GM18517 (cell line): ENCODE data around the gene TCHP.

Experiments used
- ATAC-seq: cut with Tn5 transposase; IDR thresholded peaks from one replicate; pipeline ENCODE4 v1.9.1; 2021; ENCODE audit warnings: mild to moderate bottlenecking, moderate library complexity; ENCODE audit not compliant: unreplicated experiment

Gene TCHP

GRCh38 chr12:109961201-109961600, 61.1 kb downstream of the TCHP start:
- ATAC-seq = no peak

- no peak for ATAC-seq
These were observed 61.5 kb downstream of the TCHP start for GRCh38 chr12:109961612-109962011.

DNA sequence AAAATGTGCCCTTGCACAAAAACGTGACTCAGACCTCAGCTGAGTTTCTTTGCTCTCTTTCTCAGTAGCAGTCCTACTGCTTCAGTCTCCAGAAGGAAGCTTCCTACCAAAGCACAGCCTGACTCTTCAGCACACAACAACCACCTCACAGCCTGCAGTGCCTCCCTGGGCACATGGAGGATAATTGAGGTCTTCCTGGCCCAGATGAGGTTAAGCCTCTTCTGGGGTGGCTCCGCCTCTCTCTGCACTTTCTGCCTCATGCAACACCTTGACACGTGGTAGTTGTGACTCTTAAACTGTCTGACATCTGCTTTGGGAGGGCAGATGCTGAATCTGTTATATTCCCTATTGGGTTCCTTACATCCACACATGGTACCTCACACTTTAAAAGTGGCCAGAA, 62.3 kb downstream of the TCHP start:
- no peak for ATAC-seq

GRCh38 chr12:109963330-109963729, 63.3 kb downstream of the TCHP start:
- no peak for ATAC-seq

DNA sequence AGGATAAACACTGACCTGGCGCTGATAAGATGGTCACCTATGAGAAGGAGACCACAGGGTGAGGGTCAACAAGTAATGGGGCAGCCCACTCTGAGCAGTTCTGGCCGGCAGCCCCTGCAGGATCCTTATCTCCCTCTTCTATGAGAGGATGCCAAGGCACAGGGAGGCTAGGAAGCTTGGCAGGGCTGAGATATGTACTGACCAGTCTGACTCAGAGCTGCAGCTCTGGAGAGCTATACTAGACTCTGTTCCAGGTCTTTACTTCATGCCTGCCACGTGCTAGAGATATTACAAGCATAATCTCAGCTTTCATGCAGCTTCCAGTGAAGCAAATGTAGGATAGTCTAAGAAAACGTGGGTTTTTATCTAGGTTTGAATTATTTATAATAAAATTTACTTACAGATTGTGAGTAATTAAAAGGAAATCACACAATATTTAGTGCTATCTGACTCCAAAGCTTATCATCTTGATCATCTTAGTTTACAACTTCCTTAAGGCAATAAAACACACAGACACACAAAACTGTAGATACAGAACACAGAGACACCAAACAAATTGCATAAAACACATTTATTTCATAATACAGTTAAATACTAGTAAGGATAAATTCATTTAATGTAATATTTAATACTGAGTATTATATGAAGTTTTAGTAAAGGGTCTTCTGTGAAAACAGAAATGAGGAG, 63.8 kb downstream of the TCHP start:
- ATAC-seq = no peak

- no peak for ATAC-seq
These were observed 66.5 kb downstream of the TCHP start for GRCh38 chr12:109966546-109966945.

DNA sequence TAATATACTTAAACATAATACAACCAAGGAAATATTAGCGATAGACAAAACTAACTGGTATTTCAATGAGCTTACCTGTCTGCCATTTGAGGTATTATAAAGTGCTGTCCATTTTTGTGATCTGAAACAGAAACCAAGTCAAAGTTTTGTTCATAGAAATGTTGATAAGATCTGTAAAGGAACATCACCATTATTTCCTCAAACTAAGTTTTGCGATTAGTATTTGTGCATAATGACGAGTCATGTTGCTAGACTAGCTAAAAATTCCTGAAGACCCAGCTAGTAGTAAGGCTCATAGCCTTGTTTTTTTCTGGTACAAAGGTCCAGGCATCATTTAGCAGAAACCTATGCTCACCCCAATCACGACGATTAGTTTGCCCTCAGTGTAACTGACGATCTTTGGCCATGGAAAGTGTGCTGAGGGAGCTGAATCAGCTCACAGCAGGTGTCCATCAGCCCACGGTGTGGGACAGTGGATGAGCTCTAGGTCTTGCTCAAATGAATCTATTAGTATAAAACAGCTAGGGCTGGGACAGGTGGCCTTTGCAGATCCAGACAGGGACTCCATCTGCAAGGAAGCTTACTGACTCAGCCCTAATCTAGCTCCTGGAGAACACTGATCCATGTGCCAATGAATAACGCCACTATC, 67.4 kb downstream of the TCHP start:
- no peak for ATAC-seq
